ENCODE data around the gene OSBPL6.

DNA sequence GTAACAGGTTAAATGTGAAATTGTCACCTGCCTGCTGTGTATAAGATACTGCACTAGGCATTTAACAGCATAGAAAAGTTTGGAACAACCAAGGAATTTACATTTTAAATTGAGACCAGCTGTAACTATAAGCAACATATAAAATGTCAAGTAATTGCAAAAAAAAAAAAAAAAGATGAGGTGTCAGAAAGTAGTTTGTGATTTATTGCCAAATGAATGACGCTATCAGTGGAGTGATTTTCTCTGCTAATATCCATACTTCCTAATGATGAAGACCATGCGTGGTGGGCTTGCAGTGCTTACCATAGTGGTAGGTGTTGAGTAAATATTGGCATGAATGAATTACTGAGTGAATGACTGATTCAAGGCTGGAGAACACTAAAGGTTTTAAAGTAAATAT lies 73.3 kb downstream of the OSBPL6 start:
- no peak for TF ChIP-seq POLR2A (IDR thresholded peaks at IDR 0.05; ENCODE audit: low read length)
- TF ChIP-seq GATA1 (IDR thresholded peaks at IDR 0.05; ENCODE audit: low read depth, low read length), result no peak
